ENCODE data around the gene ZDHHC7. TPM values are rescaled to one million over a fixed set of nuclear protein-coding genes. Genes with fewer than 3 reads are reported as not detected.
"Not testable (repeated sequence)": the region's sequence is repeated elsewhere in the genome, so short reads cannot be mapped to it uniquely, and the experiment has no call there.

Gene ZDHHC7
- total RNA-seq, 1 experiment from 2014 or later, result 46.2 TPM

GRCh38 chr16:85045641-85046471 is 34.5 kb upstream of the ZDHHC7 start:
- DNase-seq (ENCODE audit: low spot score), result peak; percentile 72

DNA sequence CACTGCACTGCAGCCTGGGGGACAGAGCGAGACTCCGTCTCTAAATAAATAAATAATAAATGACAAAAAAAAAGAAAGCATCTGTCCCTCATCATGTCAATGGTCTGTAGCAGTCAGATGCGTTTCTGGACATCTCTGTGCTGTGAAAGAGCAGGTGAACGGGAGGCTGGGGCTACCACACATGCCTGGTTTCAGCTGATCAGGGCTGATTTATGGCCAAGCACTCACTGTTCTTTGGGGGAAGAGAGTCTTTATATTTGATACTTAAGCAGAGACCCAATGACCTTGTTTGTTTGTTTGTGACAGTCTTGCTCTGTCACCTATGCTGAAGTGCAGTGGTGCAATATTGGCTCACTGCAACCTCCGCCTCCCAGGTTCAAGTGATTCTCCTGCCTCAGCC is 33.7 kb upstream of the ZDHHC7 start:
- in situ Hi-C loops (cut with HindIII; ENCODE audit: low sequenced_read_pairs), result no loop called here

More at GRCh38 chr16:85045641-85046471, 34.5 kb upstream of the ZDHHC7 start:
- in situ Hi-C loops (cut with HindIII; ENCODE audit: low sequenced_read_pairs), result no loop called here

GRCh38 chr16:85042606-85043005 is 31.3 kb upstream of the ZDHHC7 start:
- in situ Hi-C loops (cut with HindIII; ENCODE audit: low sequenced_read_pairs), result no loop called here
- DNase-seq (ENCODE audit: low spot score), result peak; percentile 90

More for the DNA sequence above, 33.7 kb upstream of the ZDHHC7 start:
- no peak for DNase-seq (ENCODE audit: low spot score)

GRCh38 chr16:85042167-85042526 is 30.8 kb upstream of the ZDHHC7 start:
- no peak for DNase-seq (ENCODE audit: low spot score)
- in situ Hi-C loops (cut with HindIII; ENCODE audit: low sequenced_read_pairs), result no loop called here

DNA sequence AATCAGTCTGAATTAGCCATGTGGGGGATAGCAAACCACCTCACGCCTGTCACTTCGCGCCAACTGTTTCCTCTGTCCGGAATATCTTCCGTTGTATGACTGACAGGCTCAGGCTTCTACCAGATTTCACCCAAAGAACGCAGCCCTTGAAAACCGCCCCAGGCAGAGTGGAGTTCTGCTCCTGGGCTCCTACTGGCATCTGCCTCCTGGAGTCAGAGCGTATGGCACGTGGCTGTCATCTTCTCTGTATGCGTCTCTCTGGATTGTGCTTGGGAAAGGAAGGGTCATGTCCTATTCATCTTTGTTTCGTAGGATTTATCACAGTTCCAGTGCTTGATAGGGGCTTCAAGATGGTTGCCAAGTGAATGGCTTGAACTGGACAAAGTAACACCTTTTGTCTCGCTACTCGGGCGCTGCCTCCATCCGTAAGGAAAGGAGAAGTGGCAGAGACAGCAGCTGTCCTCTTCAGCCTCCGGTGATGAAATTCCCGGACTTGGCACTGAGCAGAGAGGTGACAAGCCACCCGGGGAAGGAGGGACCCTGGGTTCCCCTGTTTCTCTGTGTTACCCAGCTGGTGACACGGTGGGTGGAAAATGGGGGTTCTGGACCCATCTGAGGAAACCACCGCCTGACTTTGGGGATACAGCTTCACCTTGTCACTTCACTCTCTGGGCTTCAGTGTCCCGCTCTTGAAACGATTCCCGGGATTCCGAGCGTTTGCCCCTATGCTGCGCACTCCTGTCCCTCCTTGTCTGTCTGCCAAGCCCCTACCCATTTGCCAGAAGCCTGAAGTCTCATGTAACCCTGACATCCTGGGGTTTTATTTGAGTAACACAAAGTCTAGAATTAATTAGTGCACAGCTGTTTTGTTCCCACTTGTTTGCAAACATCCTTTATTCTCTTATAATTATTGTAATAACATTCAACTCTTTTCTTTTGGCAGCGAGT is 30.2 kb upstream of the ZDHHC7 start:
- DNase-seq (ENCODE audit: low spot score), result peak; percentile 75
- in situ Hi-C loops (cut with HindIII; ENCODE audit: low sequenced_read_pairs), result no loop called here

GRCh38 chr16:85040685-85041084 is 29.4 kb upstream of the ZDHHC7 start:
- in situ Hi-C loops (cut with HindIII; ENCODE audit: low sequenced_read_pairs), result no loop called here

DNA sequence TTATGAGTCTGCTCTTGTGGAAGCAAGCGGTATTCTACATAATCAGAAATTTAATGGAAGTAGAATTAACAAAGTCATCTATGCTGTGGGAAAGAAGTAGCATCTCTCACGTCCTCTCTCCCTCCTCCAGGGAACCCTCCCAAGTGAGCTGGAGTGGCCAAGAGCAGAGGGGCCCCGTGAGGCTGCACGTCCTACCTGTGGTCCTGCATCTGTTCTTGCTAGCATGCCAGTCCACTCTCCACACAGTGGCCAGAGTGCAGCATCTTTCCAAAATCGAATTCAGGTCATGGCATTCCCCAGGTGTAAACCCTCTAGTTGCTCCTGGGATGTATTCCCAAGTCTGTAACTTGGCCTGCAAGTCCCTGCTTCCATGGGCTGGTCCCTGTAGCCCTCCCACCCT is 26.4 kb upstream of the ZDHHC7 start:
- in situ Hi-C loops (cut with HindIII; ENCODE audit: low sequenced_read_pairs), result no loop called here
- no peak for DNase-seq (ENCODE audit: low spot score)

More at GRCh38 chr16:85040685-85041084, 29.4 kb upstream of the ZDHHC7 start:
- DNase-seq (ENCODE audit: low spot score), result no peak

DNA sequence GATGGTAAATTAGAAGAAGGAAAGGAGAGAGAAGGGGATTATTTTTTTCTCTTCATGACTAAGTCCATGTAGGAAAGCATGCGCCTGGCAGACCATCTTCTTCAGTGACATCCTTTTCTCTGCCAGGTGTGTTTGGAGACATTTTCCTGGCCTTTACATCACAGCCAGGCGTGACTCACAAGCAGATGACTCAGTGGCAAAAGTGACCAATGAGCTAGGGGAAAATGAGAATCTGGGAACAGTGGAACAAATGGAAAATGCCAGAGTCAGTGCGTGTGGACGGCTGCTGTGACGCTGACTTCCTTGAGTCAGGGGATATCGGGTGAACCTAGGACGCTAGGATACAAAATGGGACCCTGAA is 25.7 kb upstream of the ZDHHC7 start:
- in situ Hi-C loops (cut with HindIII; ENCODE audit: low sequenced_read_pairs), result no loop called here
- peak; percentile 70 for DNase-seq (ENCODE audit: low spot score)

- peak; percentile 65 for DNase-seq (ENCODE audit: low spot score)
- in situ Hi-C loops (cut with HindIII; ENCODE audit: low sequenced_read_pairs), result no loop called here
These were observed 25.1 kb upstream of the ZDHHC7 start for GRCh38 chr16:85036236-85037049.

- in situ Hi-C loops (cut with HindIII; ENCODE audit: low sequenced_read_pairs), result no loop called here
- DNase-seq (ENCODE audit: low spot score), result no peak
These were observed 23.5 kb upstream of the ZDHHC7 start for GRCh38 chr16:85034591-85035433.

- in situ Hi-C loops (cut with HindIII; ENCODE audit: low sequenced_read_pairs), result no loop called here
- no peak for DNase-seq (ENCODE audit: low spot score)
These were observed 21.8 kb upstream of the ZDHHC7 start for GRCh38 chr16:85033171-85033570.

DNA sequence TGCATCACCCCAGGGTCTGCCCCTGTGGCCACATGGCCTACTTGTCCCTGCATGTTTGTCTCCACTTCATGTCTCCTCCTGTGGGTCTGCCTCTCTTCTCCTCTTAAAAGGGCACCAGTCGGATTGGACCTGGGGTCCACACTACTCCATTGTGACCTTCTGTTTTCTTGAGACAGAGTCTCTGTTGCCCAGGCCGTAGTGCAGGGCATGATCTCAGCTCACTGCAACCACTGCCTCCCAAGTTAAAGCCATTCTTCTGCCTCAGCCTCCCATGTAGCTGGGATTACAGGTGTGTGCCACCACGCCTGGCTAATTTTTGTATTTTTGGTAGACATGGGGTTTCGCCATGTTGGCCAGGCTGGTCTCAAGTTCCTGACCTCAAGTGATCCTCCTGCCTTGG is 20.9 kb upstream of the ZDHHC7 start:
- DNase-seq (ENCODE audit: low spot score), result not testable (repeated sequence)

GRCh38 chr16:85031451-85031850 is 20.1 kb upstream of the ZDHHC7 start:
- no peak for DNase-seq (ENCODE audit: low spot score)
- in situ Hi-C loops (cut with HindIII; ENCODE audit: low sequenced_read_pairs), result no loop called here

More for the DNA sequence above, 20.9 kb upstream of the ZDHHC7 start:
- in situ Hi-C loops (cut with HindIII; ENCODE audit: low sequenced_read_pairs), result not testable (repeated sequence)

GRCh38 chr16:85029981-85030401 is 18.7 kb upstream of the ZDHHC7 start:
- no peak for DNase-seq (ENCODE audit: low spot score)
- in situ Hi-C loops (cut with HindIII; ENCODE audit: low sequenced_read_pairs), result no loop called here

GRCh38 chr16:85029408-85029784 is 18.1 kb upstream of the ZDHHC7 start:
- peak; percentile 80 for DNase-seq (ENCODE audit: low spot score)
- in situ Hi-C loops (cut with HindIII; ENCODE audit: low sequenced_read_pairs), result no loop called here

- peak; percentile 89 for DNase-seq (ENCODE audit: low spot score)
- in situ Hi-C loops (cut with HindIII; ENCODE audit: low sequenced_read_pairs), result no loop called here
These were observed 17.5 kb upstream of the ZDHHC7 start for GRCh38 chr16:85028685-85029407.

DNA sequence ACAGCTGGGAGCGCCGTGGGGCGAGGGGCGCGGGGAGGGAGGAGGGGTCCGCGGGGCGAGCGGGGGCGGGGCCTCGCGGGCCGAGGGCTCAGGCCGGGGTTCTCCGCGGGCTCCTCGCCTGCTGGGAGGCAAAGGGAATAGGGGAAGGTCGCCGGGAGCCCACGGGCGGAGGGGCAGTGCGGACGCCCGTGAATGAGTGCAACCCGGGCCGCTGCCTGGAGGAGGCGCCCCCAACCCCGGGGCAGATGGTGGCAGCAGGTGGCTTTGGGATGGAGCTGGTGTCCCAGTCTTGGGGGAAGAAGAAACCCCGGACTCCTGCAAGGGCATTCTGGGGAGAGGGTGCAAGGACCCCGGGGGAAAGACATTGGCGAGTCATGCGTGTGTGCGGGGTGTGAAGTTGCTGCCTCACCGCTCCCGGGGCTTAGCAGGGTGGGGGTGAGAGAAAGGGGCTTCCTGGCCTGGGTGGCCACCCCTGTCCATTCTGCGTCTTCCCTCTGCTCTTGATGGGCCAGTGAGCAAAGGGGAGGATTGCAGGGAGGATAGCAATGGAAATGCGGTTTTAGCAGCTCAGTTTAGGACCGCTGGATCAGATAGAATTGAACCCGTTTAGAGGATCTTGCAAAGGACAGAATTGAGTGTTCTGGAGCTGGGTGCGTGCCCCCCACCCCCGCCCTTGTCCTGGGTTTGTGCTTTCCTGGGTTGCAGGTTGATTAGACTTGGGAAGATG is 16.8 kb upstream of the ZDHHC7 start:
- in situ Hi-C loops (cut with HindIII; ENCODE audit: low sequenced_read_pairs), result no loop called here
- no peak for DNase-seq (ENCODE audit: low spot score)

Data from G401 (cell line).